HG03066 (cell line): ENCODE results near the gene GDPD2.
"Not testable (repeated sequence)": the region's sequence is repeated elsewhere in the genome, so short reads cannot be mapped to it uniquely, and the experiment has no call there.

Experiments used
- ATAC-seq: cut with Tn5 transposase; IDR thresholded peaks from one replicate; pipeline ENCODE4 v1.9.1; 2021; ENCODE audit warnings: low read depth; ENCODE audit not compliant: unreplicated experiment

Gene GDPD2

GRCh38 chrX:70422851-70423341, at the start of gene GDPD2:
TSS of gene GDPD2 (plus strand) at chrX:70423314. CDS start at chrX:70424985, 1,671 bp downstream.
- no peak for ATAC-seq

GRCh38 chrX:70386235-70386634, 36.9 kb upstream of the GDPD2 start:
- no peak for ATAC-seq

GRCh38 chrX:70398899-70399298, 24.2 kb upstream of the GDPD2 start:
- no peak for ATAC-seq

GRCh38 chrX:70400181-70400580, 22.9 kb upstream of the GDPD2 start:
- ATAC-seq = not testable (repeated sequence)

- ATAC-seq = no peak
These were observed 20.4 kb upstream of the GDPD2 start for GRCh38 chrX:70402721-70403120.

GRCh38 chrX:70405003-70405402, 18.1 kb upstream of the GDPD2 start:
- no peak for ATAC-seq

- no peak for ATAC-seq
These were observed 12.2 kb upstream of the GDPD2 start for GRCh38 chrX:70410921-70411320.

- no peak for ATAC-seq
These were observed 11.6 kb upstream of the GDPD2 start for GRCh38 chrX:70411475-70411874.

GRCh38 chrX:70421618-70422017, 1.5 kb upstream of the GDPD2 start:
- no peak for ATAC-seq

- no peak for ATAC-seq
These were observed 992 bp downstream of the GDPD2 start for GRCh38 chrX:70423936-70424675.

GRCh38 chrX:70424801-70425200, 1.7 kb downstream of the GDPD2 start:
- ATAC-seq = no peak

GRCh38 chrX:70426286-70427278, 3.5 kb downstream of the GDPD2 start:
- no peak for ATAC-seq

- ATAC-seq = no peak
These were observed 4.3 kb downstream of the GDPD2 start for GRCh38 chrX:70427365-70427764.

GRCh38 chrX:70429759-70430158, 6.6 kb downstream of the GDPD2 start:
- no peak for ATAC-seq

GRCh38 chrX:70432936-70433847, 10.1 kb downstream of the GDPD2 start:
- ATAC-seq = no peak

GRCh38 chrX:70433848-70434351, 10.8 kb downstream of the GDPD2 start:
- peak; percentile 53 for ATAC-seq

GRCh38 chrX:70434352-70434866, 11.3 kb downstream of the GDPD2 start:
- ATAC-seq = peak; percentile 63

- ATAC-seq = no peak
These were observed 11.9 kb downstream of the GDPD2 start for GRCh38 chrX:70434914-70435586.

- ATAC-seq = no peak
These were observed 13.2 kb downstream of the GDPD2 start for GRCh38 chrX:70436343-70436742.
